IMR-90 (cell line): ENCODE results near the gene RPL36. TPM values are rescaled to one million over a fixed set of nuclear protein-coding genes. Genes with fewer than 3 reads are reported as not detected.

Experiments
- ATAC-seq: fragments of 200-7000 bp; cut with Tn5 transposase; 2 replicates; pipeline ENCODE4 v1.9.1; 2020; ENCODE audit warnings: low read depth, mild to moderate bottlenecking, moderate library complexity
- BruUV-seq: library from RNA; stranded (reverse); fragments of 400-500 nt; replicated peaks from 2 replicates; lab custom pipeline; 2021; lab: Mats Ljungman, UMichigan
- CTCF ChIA-PET: fragments of 300-600 bp; formaldehyde crosslinking; extraction: SDS; loops from one replicate; lab custom pipeline; 2021; ENCODE audit warnings: antibody characterized with exemption; lab: Yijun Ruan, JAX
- POLR2A ChIA-PET: fragments of 300-600 bp; sonication (Branson Sonifier 250); formaldehyde crosslinking; loops from one replicate; lab custom pipeline; 2022; ENCODE audit warnings: antibody characterized with exemption; ENCODE audit not compliant: unreplicated experiment; lab: Charles Lee
- DNase-seq: peaks from one replicate; pipeline ENCODE4 v3.0.0; 2013
- H2AFZ ChIP-seq: replicated peaks from 2 replicates; pipeline ENCODE3; 2013; ENCODE audit warnings: low read length, mild to moderate bottlenecking; ENCODE audit not compliant: poor library complexity
- H2AK5ac ChIP-seq: 2 replicates; pipeline ENCODE4 v1.6.1; 2013; ENCODE audit warnings: low read depth, low read length, inconsistent platforms
- H2AK9ac ChIP-seq: replicated peaks from 2 replicates; pipeline ENCODE3; 2013; ENCODE audit warnings: mild to moderate bottlenecking, low read depth, low read length, moderate library complexity; ENCODE audit not compliant: poor library complexity
- H2BK120ac ChIP-seq: 2 replicates; pipeline ENCODE4 v1.6.1; 2013; ENCODE audit warnings: low read depth, low read length, inconsistent platforms
- H2BK15ac ChIP-seq: 3 replicates; pipeline ENCODE4 v1.6.1; 2013; ENCODE audit warnings: low read depth, low read length, inconsistent platforms
- H2BK20ac ChIP-seq: 2 replicates; pipeline ENCODE4 v1.6.1; 2013; ENCODE audit warnings: low read depth, mild to moderate bottlenecking, inconsistent platforms, low read length, moderate library complexity
- H2BK5ac ChIP-seq: 2 replicates; pipeline ENCODE4 v1.6.1; 2013; ENCODE audit warnings: mild to moderate bottlenecking, low read depth, low read length, inconsistent platforms; ENCODE audit not compliant: poor library complexity, severe bottlenecking
- H3K14ac ChIP-seq: replicated peaks from 2 replicates; pipeline ENCODE4 v1.6.1; 2013; ENCODE audit warnings: low read depth, low read length, inconsistent platforms
- H3K18ac ChIP-seq: 2 replicates; pipeline ENCODE4 v1.6.1; 2013; ENCODE audit warnings: low read depth, low read length, control low read depth
- H3K23ac ChIP-seq: 2 replicates; pipeline ENCODE4 v1.6.1; 2013; ENCODE audit warnings: low read depth, low read length, inconsistent platforms
- H3K27ac ChIP-seq: 2 replicates; pipeline ENCODE4 v1.5.1; 2013; ENCODE audit warnings: mild to moderate bottlenecking, control low read depth, low read length; ENCODE audit not compliant: insufficient read depth
- H3K27me3 ChIP-seq: 2 replicates; pipeline ENCODE4 v1.6.1; 2013; ENCODE audit warnings: low read length; ENCODE audit not compliant: control insufficient read depth, insufficient read depth
- H3K36me3 ChIP-seq: 2 replicates; pipeline ENCODE4 v1.6.1; 2013; ENCODE audit warnings: low read length, mixed read lengths; ENCODE audit not compliant: control insufficient read depth, insufficient read depth
- H3K4ac ChIP-seq: 2 replicates; pipeline ENCODE4 v1.6.1; 2013; ENCODE audit warnings: low read depth, low read length, inconsistent platforms
- H3K4me1 ChIP-seq: 2 replicates; pipeline ENCODE4 v1.6.1; 2013; ENCODE audit warnings: low read length, mixed read lengths; ENCODE audit not compliant: control insufficient read depth, insufficient read depth
- H3K4me2 ChIP-seq: 2 replicates; pipeline ENCODE4 v1.6.1; 2013; ENCODE audit warnings: low read depth, mild to moderate bottlenecking, control low read depth, low read length, moderate library complexity
- H3K4me3 ChIP-seq: 2 replicates; pipeline ENCODE4 v1.5.1; 2013; ENCODE audit warnings: low read depth, mild to moderate bottlenecking, control low read depth, low read length, moderate library complexity; ENCODE audit not compliant: insufficient read depth
- H3K56ac ChIP-seq: 2 replicates; pipeline ENCODE4 v1.6.1; 2013; ENCODE audit warnings: low read length, inconsistent platforms; ENCODE audit not compliant: insufficient read depth; ENCODE audit errors: extremely low read depth
- H3K79me1 ChIP-seq, 2 experiments: 2 replicates each; pipeline ENCODE4 v1.6.1; 2013; ENCODE audit warnings: low read length in 2 of 2, inconsistent platforms in 1 of 2, low read depth in 1 of 2
- H3K9ac ChIP-seq: 2 replicates; pipeline ENCODE4 v1.6.1; 2013; ENCODE audit warnings: low read depth, low read length, control low read depth
- H3K9me1 ChIP-seq: 2 replicates; pipeline ENCODE4 v1.6.1; 2013; ENCODE audit warnings: low read length, inconsistent platforms; ENCODE audit not compliant: insufficient read depth
- H3K9me3 ChIP-seq: 2 replicates; pipeline ENCODE4 v1.6.1; 2013; ENCODE audit warnings: low read length; ENCODE audit not compliant: control insufficient read depth, insufficient read depth
- H4K20me1 ChIP-seq: 2 replicates; pipeline ENCODE4 v1.6.1; 2013; ENCODE audit warnings: low read length, inconsistent platforms; ENCODE audit not compliant: insufficient read depth
- H4K5ac ChIP-seq: 2 replicates; pipeline ENCODE4 v1.6.1; 2013; ENCODE audit warnings: mild to moderate bottlenecking, low read depth, low read length, control low read depth
- H4K8ac ChIP-seq, 2 experiments: 2 replicates each; pipeline ENCODE4 v1.6.1; 2013; ENCODE audit warnings: low read depth in 2 of 2, low read length in 2 of 2, control low read depth in 1 of 2, inconsistent platforms in 1 of 2
- H4K91ac ChIP-seq: 2 replicates; pipeline ENCODE4 v1.6.1; 2013; ENCODE audit warnings: low read depth, low read length, inconsistent platforms; ENCODE audit not compliant: insufficient read depth
- BHLHE40 ChIP-seq: fragments of 150-350 bp; IDR thresholded peaks from 2 replicates; pipeline ENCODE4 v1.6.1; 2016; ENCODE audit warnings: mild to moderate bottlenecking, low read depth, low read length
- CHD1 ChIP-seq: IDR thresholded peaks from 2 replicates; pipeline ENCODE4 v1.6.1; 2012; ENCODE audit warnings: low read depth, low read length, improper control_type of control experiment
- CTCF ChIP-seq: conservative IDR thresholded peaks from 2 replicates; pipeline ENCODE4 v1.5.1; 2012; ENCODE audit warnings: mild to moderate bottlenecking, low read depth, low read length, improper control_type of control experiment
- FOS ChIP-seq: fragments of 150-350 bp; IDR thresholded peaks from 2 replicates; pipeline ENCODE4 v1.6.1; 2016; ENCODE audit warnings: low read depth, low read length
- MAFK ChIP-seq: IDR thresholded peaks from 2 replicates; pipeline ENCODE4 v1.6.1; 2012; ENCODE audit warnings: low read depth, low read length, improper control_type of control experiment
- MAZ ChIP-seq: IDR thresholded peaks from 2 replicates; pipeline ENCODE4 v1.6.1; 2012; ENCODE audit warnings: low read depth, mild to moderate bottlenecking, low read length, improper control_type of control experiment, moderate library complexity, borderline replicate concordance
- MXI1 ChIP-seq: IDR thresholded peaks from 2 replicates; pipeline ENCODE4 v1.6.1; 2012; ENCODE audit warnings: low read depth, mild to moderate bottlenecking, low read length, moderate library complexity, borderline replicate concordance
- NFE2L2 ChIP-seq: fragments of 150-350 bp; IDR thresholded peaks from 2 replicates; pipeline ENCODE4 v1.6.1; 2016; ENCODE audit warnings: low read depth, mild to moderate bottlenecking, low read length
- POLR2A ChIP-seq: IDR thresholded peaks from 2 replicates; pipeline ENCODE4 v1.6.1; 2012; ENCODE audit warnings: mild to moderate bottlenecking, low read depth, low read length
- RAD21 ChIP-seq: IDR thresholded peaks from 2 replicates; pipeline ENCODE4 v1.6.1; 2012; ENCODE audit warnings: low read length, improper control_type of control experiment
- RFX5 ChIP-seq: IDR thresholded peaks from 2 replicates; pipeline ENCODE4 v1.8.0; 2012; ENCODE audit warnings: low read depth, mild to moderate bottlenecking, low read length, moderate library complexity
- SMC3 ChIP-seq: fragments of 150-350 bp; IDR thresholded peaks from 2 replicates; pipeline ENCODE4 v1.6.1; 2016; ENCODE audit warnings: low read depth, mild to moderate bottlenecking, antibody characterized with exemption, low read length, moderate library complexity
- WGBS, 2 experiments: methylation state at CpG; one replicate each; pipeline versions ENCODE4 v1.1.5 to v1.1.7; 2013; ENCODE audit warnings: missing lambda C conversion rate in 2 of 2; ENCODE audit not compliant: insufficient read length in 1 of 2; ENCODE audit errors: extremely low coverage in 2 of 2; 5-methylcytosine and 5-hydroxymethylcytosine counted together
- dilution Hi-C: fragments of 300-500 bp; cut with HindIII; formaldehyde crosslinking; loops from one replicate; pipeline ENCODE4 v1.14.3; 2018; ENCODE audit warnings: low sequenced_read_pairs; ENCODE audit not compliant: unreplicated experiment
- in situ Hi-C: fragments of 300-500 bp; cut with MboI; formaldehyde crosslinking; loops from 3 replicates; pipeline ENCODE4 v1.14.3; 2019; ENCODE audit warnings: low sequenced_read_pairs, inconsistent platforms, mixed read lengths
- intact Hi-C: fragments of 100-400 bp; cut with micrococcal nuclease; formaldehyde crosslinking; loops from 2 replicates; pipeline ENCODE4 v1.10.0; 2022
- polyA plus RNA-seq, 3 experiments: library from polyadenylated mRNA; depleted of rRNA; stranded (reverse); fragments of >200 nt; gene quantifications; 2 replicates each; pipeline ENCODE4 v1.2.3, GENCODE V29; 2012; ENCODE audit warnings: low replicate concordance in 1 of 3
- total RNA-seq: library from RNA; depleted of rRNA; stranded (reverse); fragments of >200 nt; gene quantifications from 2 replicates; pipeline ENCODE4 v1.2.3, GENCODE V29; 2012
- TF ChIP-seq, protein P1 (sequence below): fragments of 150-350 bp; IDR thresholded peaks from 2 replicates; pipeline ENCODE4 v1.6.1; 2017; ENCODE audit warnings: mild to moderate bottlenecking, antibody characterized with exemption, low read length, low read depth
- TF ChIP-seq, protein P2 (sequence below): fragments of 150-350 bp; IDR thresholded peaks from 2 replicates; pipeline ENCODE4 v1.6.1; 2016; ENCODE audit warnings: low read depth, mild to moderate bottlenecking, low read length, moderate library complexity, borderline replicate concordance

The RPL36 gene
- total and polyA plus RNA-seq, 2 of the 4 experiments (the other 2 are of a cell fraction) = 232 to 757 TPM

DNA sequence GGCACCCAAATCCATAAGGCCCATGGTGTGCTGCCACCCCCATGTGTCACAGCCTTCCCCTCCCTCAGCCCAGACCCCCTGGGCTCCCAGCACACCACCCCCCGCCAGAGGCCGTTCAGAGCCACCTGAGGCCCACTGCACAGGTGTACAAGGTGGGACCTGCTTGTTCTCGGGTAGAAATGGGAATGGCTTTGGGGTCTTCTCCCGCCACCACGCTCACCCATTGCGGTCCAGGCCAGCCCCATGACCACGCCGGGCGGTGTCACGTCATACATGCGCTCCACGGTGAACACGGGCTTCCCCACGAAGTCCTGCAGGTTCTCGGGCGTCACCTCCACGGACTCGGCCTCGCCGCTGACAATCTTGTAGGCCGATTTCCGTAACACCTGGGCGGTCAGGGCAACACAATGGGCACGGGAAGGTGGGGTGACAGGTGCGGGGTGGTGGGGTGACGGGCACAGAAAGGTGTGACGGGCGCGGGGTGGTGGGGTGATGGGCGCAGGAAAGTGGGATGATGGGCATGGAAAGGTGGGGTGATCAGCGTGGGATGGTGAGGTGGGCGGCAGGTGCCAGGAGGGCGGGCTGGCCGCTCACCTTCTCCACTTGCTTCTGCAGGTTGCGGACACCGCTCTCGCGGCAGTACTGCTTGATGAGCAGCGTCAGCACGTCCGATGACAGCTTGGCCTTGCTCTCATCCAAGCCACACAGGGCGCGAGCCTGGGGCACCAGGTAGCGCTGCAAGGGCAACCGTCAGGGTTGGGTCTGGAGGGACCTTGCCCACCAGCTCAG is 4.3 kb downstream of the RPL36 start:
- Histone ChIP-seq H3K4me3 (no peak overlapping the region), H3K27me3 (no peaks in the 10 kb centered on the region), H3K36me3 (peaks cover 76% of the 10 kb centered on the region), H3K23ac (no peak overlapping the region), H2BK20ac (no peak overlapping the region), H4K5ac (no peak overlapping the region), H4K20me1 (peaks cover 85% of the 10 kb centered on the region), H3K9ac (no peak overlapping the region), H3K27ac (no peak overlapping the region), H2BK15ac (no peak overlapping the region), H3K79me1 (peaks cover 4 to 73% of the 10 kb centered on the region in 2 experiments; a peak in 3 of 4 replicates), H3K56ac (no peak overlapping the region), H3K9me3 (no peaks in the 10 kb centered on the region), H4K91ac (no peak overlapping the region), H3K9me1 (peaks cover 4% of the 10 kb centered on the region; the same call in 1 of the 2 replicates), H3K18ac (no peak overlapping the region), H2AK5ac (no peak overlapping the region), H4K8ac (no peak overlapping the region), H3K4ac (no peak overlapping the region), H3K14ac (no peak overlapping the region), H2BK120ac (no peak overlapping the region), H2AFZ (no peak overlapping the region), H2AK9ac (no peak overlapping the region), H3K4me1 (peaks cover 2% of the 10 kb centered on the region; the same call in 1 of the 2 replicates), H2BK5ac (no peak overlapping the region), H3K4me2 (no peak overlapping the region)
- ChIA-PET CTCF (no interaction called here), POLR2A (no interaction called here)
- no peak for ATAC-seq
- no peak for DNase-seq
- intact Hi-C loops = no loop called here
- TF ChIP-seq MXI1 (no peak), POLR2A (no peak), RAD21 (no peak), CTCF (no peak), FOS (no peak), CHD1 (no peak), SMC3 (no peak), MAZ (no peak), BHLHE40 (no peak), MAFK (no peak), NFE2L2 (no peak), RFX5 (no peak)
- TF ChIP-seq, protein P1, sequence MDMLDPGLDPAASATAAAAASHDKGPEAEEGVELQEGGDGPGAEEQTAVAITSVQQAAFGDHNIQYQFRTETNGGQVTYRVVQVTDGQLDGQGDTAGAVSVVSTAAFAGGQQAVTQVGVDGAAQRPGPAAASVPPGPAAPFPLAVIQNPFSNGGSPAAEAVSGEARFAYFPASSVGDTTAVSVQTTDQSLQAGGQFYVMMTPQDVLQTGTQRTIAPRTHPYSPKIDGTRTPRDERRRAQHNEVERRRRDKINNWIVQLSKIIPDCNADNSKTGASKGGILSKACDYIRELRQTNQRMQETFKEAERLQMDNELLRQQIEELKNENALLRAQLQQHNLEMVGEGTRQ = no peak
- TF ChIP-seq, protein P2, sequence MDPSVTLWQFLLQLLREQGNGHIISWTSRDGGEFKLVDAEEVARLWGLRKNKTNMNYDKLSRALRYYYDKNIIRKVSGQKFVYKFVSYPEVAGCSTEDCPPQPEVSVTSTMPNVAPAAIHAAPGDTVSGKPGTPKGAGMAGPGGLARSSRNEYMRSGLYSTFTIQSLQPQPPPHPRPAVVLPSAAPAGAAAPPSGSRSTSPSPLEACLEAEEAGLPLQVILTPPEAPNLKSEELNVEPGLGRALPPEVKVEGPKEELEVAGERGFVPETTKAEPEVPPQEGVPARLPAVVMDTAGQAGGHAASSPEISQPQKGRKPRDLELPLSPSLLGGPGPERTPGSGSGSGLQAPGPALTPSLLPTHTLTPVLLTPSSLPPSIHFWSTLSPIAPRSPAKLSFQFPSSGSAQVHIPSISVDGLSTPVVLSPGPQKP = no peak
- dilution Hi-C loops = no loop called here
- in situ Hi-C loops = no loop called here
- WGBS, 2 experiments = 96% methylated on average over 24 of the region's 45 CpGs; no CpG with 5 or more reads in 1 of the 2 experiments
- no TSS peak for BruUV-seq
